Aorta (tissue), 5 donors: Measurements from ENCODE around the gene VSTM4. TPM values are rescaled to one million over a fixed set of nuclear protein-coding genes. Genes with fewer than 3 reads are reported as not detected.
A peak's percentile ranks its signal among the peaks of the same experiment; 100 is the strongest.

Experiments
- ATAC-seq: fragments of 200-7000 bp; cut with Tn5 transposase; one replicate; pipeline ENCODE4 v1.9.1; 2022; ENCODE audit warnings: moderate library complexity; ENCODE audit not compliant: low FRiP score
- DNase-seq, 2 donors: peaks; one replicate each; pipeline ENCODE4 v3.0.0-alpha.2; 2020
- H3K27ac ChIP-seq, 2 donors: one replicate each; pipeline ENCODE4 v1.5.1; 2013; ENCODE audit warnings: low read length in 2 of 2, mild to moderate bottlenecking in 2 of 2, moderate library complexity in 2 of 2, control low read depth in 1 of 2, inconsistent platforms in 1 of 2, low read depth in 1 of 2
- H3K27me3 ChIP-seq, 2 donors: one replicate each; pipeline ENCODE4 v1.6.1; 2013; ENCODE audit warnings: control low read depth in 1 of 2, low read length in 1 of 2, mild to moderate bottlenecking in 1 of 2, moderate library complexity in 1 of 2; ENCODE audit not compliant: insufficient read depth in 2 of 2, control insufficient read depth in 1 of 2
- H3K36me3 ChIP-seq, 2 donors: one replicate each; pipeline ENCODE4 v1.6.1; 2013; ENCODE audit warnings: control low read depth in 1 of 2, low read length in 1 of 2, mild to moderate bottlenecking in 1 of 2; ENCODE audit not compliant: insufficient read depth in 2 of 2, control insufficient read depth in 1 of 2
- H3K4me1 ChIP-seq, 2 donors: one replicate each; pipeline ENCODE4 v1.6.1; 2013; ENCODE audit warnings: low read length in 2 of 2, control low read depth in 1 of 2, mild to moderate bottlenecking in 1 of 2, moderate library complexity in 1 of 2; ENCODE audit not compliant: insufficient read depth in 2 of 2, control insufficient read depth in 1 of 2
- H3K4me3 ChIP-seq, 2 donors: one replicate each; pipeline ENCODE4 v1.5.1; 2013; ENCODE audit warnings: low read length in 2 of 2, control low read depth in 1 of 2, mild to moderate bottlenecking in 1 of 2
- H3K9me3 ChIP-seq: one replicate; pipeline ENCODE4 v1.6.1; 2013; ENCODE audit warnings: mild to moderate bottlenecking, low read length; ENCODE audit not compliant: control insufficient read depth
- WGBS, 2 donors: extraction: QIAGEN DNeasy Blood & Tissue Kit; methylation state at CpG; one replicate each; pipeline ENCODE4 v1.1.7; 2013; 5-methylcytosine and 5-hydroxymethylcytosine counted together
- intact Hi-C, 2 donors: fragments of 100-400 bp; cut with DNase I; formaldehyde crosslinking; loops; one replicate each; pipeline versions ENCODE4 v1.14.2 to v1.15.0; 2022
- microRNA-seq, 2 donors: library from miRNA; unstranded; fragments of <30 nt; microRNA quantifications; one replicate each; pipeline ENCODE4 v1.2.0, GENCODE V29; 2020
- polyA plus RNA-seq, 2 donors: library from polyadenylated mRNA; stranded (reverse); fragments of 200-250 nt; gene quantifications; one replicate each; pipeline ENCODE4 v1.2.3, GENCODE V29; 2013
- total RNA-seq, 2 donors: library from RNA; stranded (reverse); fragmentation: NEBNext Ultra II Directional; extraction: Animal tissue kit (Norgen Biotek cat#: 25700); gene quantifications; one replicate each; pipeline ENCODE4 v1.2.1, GENCODE V29; 2021
- donor health status: healthy with polysubstance abuse.
- donor health status: Bipolar disorder and iron deficiency.
- donor health status: DM: no; HTN: no; CAD: no.
- donor health status: DM: no; HTN: no; CAD: no.
- donor health status: DM: yes; HTN: yes; CAD: no.

VSTM4 gene
- total and polyA plus RNA-seq, 4 donors: 8.0 to 34.2 (median 18.0) TPM

- no peaks in the 10 kb centered on the region for H3K9me3 ChIP-seq
- no peak for DNase-seq
- ATAC-seq: no peak
- no peak overlapping the region for H3K27ac ChIP-seq
- H3K27me3 ChIP-seq: no peaks in the 10 kb centered on the region
- WGBS, 2 donors: 55 to 66% methylated on average over 3 of the region's 3 CpGs
- H3K36me3 ChIP-seq: no peaks in the 10 kb centered on the region
- H3K4me3 ChIP-seq: no peak overlapping the region
- intact Hi-C loops: no loop called here
- no peaks in the 10 kb centered on the region for H3K4me1 ChIP-seq
Measured at GRCh38 chr10:48968036-48968435, 147.3 kb downstream of the VSTM4 start.

GRCh38 chr10:48965460-48965859, 149.9 kb downstream of the VSTM4 start:
- ATAC-seq (no peak), DNase-seq (peak in 1 of 2 donors; percentile 28)
- H3K9me3 ChIP-seq: no peaks in the 10 kb centered on the region
- WGBS, 2 donors: 92 to 95% methylated on average over 4 of the region's 4 CpGs
- no peak overlapping the region for H3K4me3 ChIP-seq
- no peak overlapping the region for H3K27ac ChIP-seq
- H3K4me1 ChIP-seq: no peaks in the 10 kb centered on the region
- intact Hi-C loops: no loop called here
- no peaks in the 10 kb centered on the region for H3K36me3 ChIP-seq
- no peaks in the 10 kb centered on the region for H3K27me3 ChIP-seq

Small RNA genes within 50 kb of the gene (microRNA-seq; reads per million reads assigned to microRNA genes)
- 0 reads per million in 2 donors for gene MIR4294

Other genes starting within 250 kb of the VSTM4 start
- gene LRRC18, start 175.7 kb downstream of the VSTM4 start, total RNA-seq: not detected
- not detected for gene LRRC18, start 175.7 kb downstream of the VSTM4 start, polyA plus RNA-seq
- not detected for gene FAM170B, start 18.5 kb upstream of the VSTM4 start, total RNA-seq
- not detected for gene FAM170B, start 18.5 kb upstream of the VSTM4 start, polyA plus RNA-seq
- 10 to 100 TPM; 20.0 to 44.7 TPM for gene TMEM273, start 72.9 kb upstream of the VSTM4 start, total RNA-seq
- 1 to 10 TPM; 3.1 to 7.8 TPM for gene TMEM273, start 72.9 kb upstream of the VSTM4 start, polyA plus RNA-seq
- gene C10orf71, start 183.6 kb upstream of the VSTM4 start, total RNA-seq: under 1 TPM; 0.09 to 0.13 TPM
- gene C10orf71, start 183.6 kb upstream of the VSTM4 start, polyA plus RNA-seq: under 1 TPM in 1 of 2 donors, not detected in 1; 0.13 TPM